ENCODE measurements around the gene SORCS3.

SORCS3 gene

GRCh38 chr10:105243381-105243780, 602.3 kb downstream of the SORCS3 start:
- H3K4me3 ChIP-seq (ENCODE audit: low read depth, low read length) = no peak overlapping the region

GRCh38 chr10:105243825-105244224, 602.7 kb downstream of the SORCS3 start:
- H3K4me3 ChIP-seq (ENCODE audit: low read depth, low read length) = no peak overlapping the region

GRCh38 chr10:105247831-105248499, 606.9 kb downstream of the SORCS3 start:
- H3K4me3 ChIP-seq (ENCODE audit: low read depth, low read length) = no peak overlapping the region

GRCh38 chr10:105252911-105253310, 611.8 kb downstream of the SORCS3 start:
- no peak overlapping the region for H3K4me3 ChIP-seq (ENCODE audit: low read depth, low read length)

GRCh38 chr10:105253515-105254212, 612.6 kb downstream of the SORCS3 start:
- no peak overlapping the region for H3K4me3 ChIP-seq (ENCODE audit: low read depth, low read length)

GRCh38 chr10:105258036-105258673, 617.1 kb downstream of the SORCS3 start:
- H3K4me3 ChIP-seq (ENCODE audit: low read depth, low read length) = no peak overlapping the region

GRCh38 chr10:105258674-105259065, 617.6 kb downstream of the SORCS3 start:
- H3K4me3 ChIP-seq (ENCODE audit: low read depth, low read length) = no peak overlapping the region

GRCh38 chr10:105259201-105259600, 618.1 kb downstream of the SORCS3 start:
- no peak overlapping the region for H3K4me3 ChIP-seq (ENCODE audit: low read depth, low read length)

GRCh38 chr10:105262666-105263065, 621.6 kb downstream of the SORCS3 start:
- no peak overlapping the region for H3K4me3 ChIP-seq (ENCODE audit: low read depth, low read length)

GRCh38 chr10:105266966-105267539, 626.0 kb downstream of the SORCS3 start:
- H3K4me3 ChIP-seq (ENCODE audit: low read depth, low read length) = no peak overlapping the region

- no peak overlapping the region for H3K4me3 ChIP-seq (ENCODE audit: low read depth, low read length)
These were observed 627.9 kb downstream of the SORCS3 start for GRCh38 chr10:105268961-105269360.

- no peak overlapping the region for H3K4me3 ChIP-seq (ENCODE audit: low read depth, low read length)
These were observed 628.6 kb downstream of the SORCS3 start for GRCh38 chr10:105269689-105270088.

- no peak overlapping the region for H3K4me3 ChIP-seq (ENCODE audit: low read depth, low read length)
These were observed 633.5 kb downstream of the SORCS3 start for GRCh38 chr10:105274556-105275070.

- H3K4me3 ChIP-seq (ENCODE audit: low read depth, low read length) = no peak overlapping the region
These were observed 637.3 kb downstream of the SORCS3 start for GRCh38 chr10:105278439-105278838.

GRCh38 chr10:105279101-105279500, 638.0 kb downstream of the SORCS3 start:
- H3K4me3 ChIP-seq (ENCODE audit: low read depth, low read length) = no peak overlapping the region

GRCh38 chr10:105280895-105281294, 639.8 kb downstream of the SORCS3 start:
- H3K4me3 ChIP-seq (ENCODE audit: low read depth, low read length) = no peak overlapping the region

- no peak overlapping the region for H3K4me3 ChIP-seq (ENCODE audit: low read depth, low read length)
These were observed 643.6 kb downstream of the SORCS3 start for GRCh38 chr10:105284476-105285215.

- no peak overlapping the region for H3K4me3 ChIP-seq (ENCODE audit: low read depth, low read length)
These were observed 646.9 kb downstream of the SORCS3 start for GRCh38 chr10:105288026-105288425.

GRCh38 chr10:105288613-105289012, 647.5 kb downstream of the SORCS3 start:
- no peak overlapping the region for H3K4me3 ChIP-seq (ENCODE audit: low read depth, low read length)

GRCh38 chr10:105291571-105291970, 650.5 kb downstream of the SORCS3 start:
- H3K4me3 ChIP-seq (ENCODE audit: low read depth, low read length) = no peak overlapping the region

- H3K4me3 ChIP-seq (ENCODE audit: low read depth, low read length) = no peak overlapping the region
These were observed 651.1 kb downstream of the SORCS3 start for GRCh38 chr10:105292236-105292635.
